Measurements from ENCODE around the gene CHCHD4. TPM values are rescaled to one million over a fixed set of nuclear protein-coding genes. Genes with fewer than 3 reads are reported as not detected.

CHCHD4 gene
- total RNA-seq, 1 donor from 2014 or later = 11.1 TPM

DNA sequence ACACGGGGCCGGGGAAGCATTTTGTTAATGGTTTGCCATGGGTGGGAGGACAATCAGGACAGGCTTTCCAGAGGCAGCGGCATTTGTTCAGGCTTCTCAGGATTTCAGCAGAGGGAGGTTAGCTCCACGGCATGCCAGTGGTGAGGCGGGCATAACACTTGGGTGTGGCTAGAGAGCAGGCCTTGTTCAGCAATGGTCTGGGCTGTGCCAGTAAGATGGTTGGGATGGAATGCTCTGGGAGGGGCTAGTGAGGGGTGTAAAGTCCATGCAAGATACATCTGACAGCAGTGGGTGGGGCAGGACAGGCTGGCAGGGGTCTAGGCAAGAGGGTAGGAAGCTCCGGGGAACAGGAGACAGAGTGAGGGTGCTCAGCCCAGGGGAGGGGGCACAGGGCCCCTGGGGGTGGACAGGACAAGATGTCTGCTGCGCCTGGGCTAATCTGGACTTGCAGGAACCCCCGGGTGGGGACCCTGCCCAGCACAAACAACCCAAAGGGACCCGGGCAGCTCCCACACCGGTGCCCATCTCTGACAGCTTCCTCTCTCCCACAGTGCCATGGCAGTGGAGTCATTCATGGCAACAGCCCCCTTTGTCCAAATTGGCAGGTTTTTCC, 8.6 kb upstream of the CHCHD4 start:
- DNase-seq (ENCODE audit: low spot score) = no peak
- H3K9me3 Mint-ChIP-seq (ENCODE audit: unreplicated experiment) = no peaks in the 10 kb centered on the region
- peak overlapping the region; percentile 9 for H3K27ac Mint-ChIP-seq (ENCODE audit: unreplicated experiment)
- H3K4me1 Mint-ChIP-seq (ENCODE audit: unreplicated experiment) = peaks cover 3% of the 10 kb centered on the region
- H3K36me3 Mint-ChIP-seq (ENCODE audit: low read depth, unreplicated experiment) = peaks cover 58% of the 10 kb centered on the region
- TF ChIP-seq, protein P1, sequence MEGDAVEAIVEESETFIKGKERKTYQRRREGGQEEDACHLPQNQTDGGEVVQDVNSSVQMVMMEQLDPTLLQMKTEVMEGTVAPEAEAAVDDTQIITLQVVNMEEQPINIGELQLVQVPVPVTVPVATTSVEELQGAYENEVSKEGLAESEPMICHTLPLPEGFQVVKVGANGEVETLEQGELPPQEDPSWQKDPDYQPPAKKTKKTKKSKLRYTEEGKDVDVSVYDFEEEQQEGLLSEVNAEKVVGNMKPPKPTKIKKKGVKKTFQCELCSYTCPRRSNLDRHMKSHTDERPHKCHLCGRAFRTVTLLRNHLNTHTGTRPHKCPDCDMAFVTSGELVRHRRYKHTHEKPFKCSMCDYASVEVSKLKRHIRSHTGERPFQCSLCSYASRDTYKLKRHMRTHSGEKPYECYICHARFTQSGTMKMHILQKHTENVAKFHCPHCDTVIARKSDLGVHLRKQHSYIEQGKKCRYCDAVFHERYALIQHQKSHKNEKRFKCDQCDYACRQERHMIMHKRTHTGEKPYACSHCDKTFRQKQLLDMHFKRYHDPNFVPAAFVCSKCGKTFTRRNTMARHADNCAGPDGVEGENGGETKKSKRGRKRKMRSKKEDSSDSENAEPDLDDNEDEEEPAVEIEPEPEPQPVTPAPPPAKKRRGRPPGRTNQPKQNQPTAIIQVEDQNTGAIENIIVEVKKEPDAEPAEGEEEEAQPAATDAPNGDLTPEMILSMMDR (IDR thresholded peaks at IDR 0.05; ENCODE audit: unreplicated experiment) = no peak
- peaks cover 3% of the 10 kb centered on the region for H3K27me3 Mint-ChIP-seq (ENCODE audit: unreplicated experiment)
- H3K4me3 Mint-ChIP-seq (ENCODE audit: unreplicated experiment) = no peak overlapping the region

GRCh38 chr3:14132689-14133088, 8.0 kb upstream of the CHCHD4 start:
- TF ChIP-seq, protein P1 (IDR thresholded peaks at IDR 0.05; ENCODE audit: unreplicated experiment) = no peak
- peaks cover 55% of the 10 kb centered on the region for H3K36me3 Mint-ChIP-seq (ENCODE audit: low read depth, unreplicated experiment)
- no peak for DNase-seq (ENCODE audit: low spot score)
- H3K27ac Mint-ChIP-seq (ENCODE audit: unreplicated experiment) = peak overlapping the region; percentile 9
- no peak overlapping the region for H3K4me3 Mint-ChIP-seq (ENCODE audit: unreplicated experiment)
- H3K4me1 Mint-ChIP-seq (ENCODE audit: unreplicated experiment) = peaks cover 3% of the 10 kb centered on the region
- H3K9me3 Mint-ChIP-seq (ENCODE audit: unreplicated experiment) = no peaks in the 10 kb centered on the region
- no peaks in the 10 kb centered on the region for H3K27me3 Mint-ChIP-seq (ENCODE audit: unreplicated experiment)

- H3K4me1 Mint-ChIP-seq (ENCODE audit: unreplicated experiment) = peaks cover 3% of the 10 kb centered on the region
- peaks cover 53% of the 10 kb centered on the region for H3K36me3 Mint-ChIP-seq (ENCODE audit: low read depth, unreplicated experiment)
- DNase-seq (ENCODE audit: low spot score) = no peak
- H3K27ac Mint-ChIP-seq (ENCODE audit: unreplicated experiment) = no peak overlapping the region
- H3K4me3 Mint-ChIP-seq (ENCODE audit: unreplicated experiment) = no peak overlapping the region
- no peaks in the 10 kb centered on the region for H3K9me3 Mint-ChIP-seq (ENCODE audit: unreplicated experiment)
- TF ChIP-seq, protein P1 (IDR thresholded peaks at IDR 0.05; ENCODE audit: unreplicated experiment) = no peak
- H3K27me3 Mint-ChIP-seq (ENCODE audit: unreplicated experiment) = peaks cover 3% of the 10 kb centered on the region
Observed at GRCh38 chr3:14132120-14132519, 7.5 kb upstream of the CHCHD4 start.

GRCh38 chr3:14131134-14131533, 6.5 kb upstream of the CHCHD4 start:
- Mint-ChIP-seq H3K27ac (ENCODE audit: unreplicated experiment) (no peak overlapping the region), H3K36me3 (ENCODE audit: low read depth, unreplicated experiment) (peaks cover 51% of the 10 kb centered on the region), H3K4me1 (ENCODE audit: unreplicated experiment) (peaks cover 7% of the 10 kb centered on the region), H3K4me3 (ENCODE audit: unreplicated experiment) (no peak overlapping the region), H3K9me3 (ENCODE audit: unreplicated experiment) (no peaks in the 10 kb centered on the region), H3K27me3 (ENCODE audit: unreplicated experiment) (peaks cover 3% of the 10 kb centered on the region)
- TF ChIP-seq, protein P1 (IDR thresholded peaks at IDR 0.05; ENCODE audit: unreplicated experiment) = no peak
- DNase-seq (ENCODE audit: low spot score) = no peak

DNA sequence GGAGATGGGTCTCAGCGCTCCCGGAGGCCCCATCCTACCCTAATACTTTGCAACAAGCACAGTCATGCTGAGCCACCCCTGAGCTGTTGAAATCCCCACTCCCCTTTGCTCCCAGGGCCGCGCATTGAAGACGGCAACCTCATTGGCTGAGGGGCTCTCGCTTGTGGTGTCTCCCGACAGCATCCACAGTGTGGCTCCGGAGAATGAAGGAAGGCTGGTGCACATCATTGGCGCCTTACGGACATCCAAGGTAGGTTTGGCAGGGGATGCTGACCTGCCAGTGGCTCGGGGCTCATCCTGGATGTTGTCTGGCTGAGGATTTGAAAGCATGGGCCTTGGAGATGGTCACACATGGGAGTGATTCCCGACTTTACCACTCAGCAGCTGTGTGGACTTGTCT, 6.0 kb upstream of the CHCHD4 start:
- no peak overlapping the region for H3K4me3 Mint-ChIP-seq (ENCODE audit: unreplicated experiment)
- H3K27me3 Mint-ChIP-seq (ENCODE audit: unreplicated experiment) = peaks cover 3% of the 10 kb centered on the region
- no peak for DNase-seq (ENCODE audit: low spot score)
- H3K9me3 Mint-ChIP-seq (ENCODE audit: unreplicated experiment) = no peaks in the 10 kb centered on the region
- H3K27ac Mint-ChIP-seq (ENCODE audit: unreplicated experiment) = no peak overlapping the region
- H3K36me3 Mint-ChIP-seq (ENCODE audit: low read depth, unreplicated experiment) = peaks cover 46% of the 10 kb centered on the region
- H3K4me1 Mint-ChIP-seq (ENCODE audit: unreplicated experiment) = peaks cover 11% of the 10 kb centered on the region
- TF ChIP-seq, protein P1 (IDR thresholded peaks at IDR 0.05; ENCODE audit: unreplicated experiment) = no peak

Measured in endothelial cell (in vitro differentiated cells).